ENCODE measurements around the gene STK11IP.

Gene STK11IP

DNA sequence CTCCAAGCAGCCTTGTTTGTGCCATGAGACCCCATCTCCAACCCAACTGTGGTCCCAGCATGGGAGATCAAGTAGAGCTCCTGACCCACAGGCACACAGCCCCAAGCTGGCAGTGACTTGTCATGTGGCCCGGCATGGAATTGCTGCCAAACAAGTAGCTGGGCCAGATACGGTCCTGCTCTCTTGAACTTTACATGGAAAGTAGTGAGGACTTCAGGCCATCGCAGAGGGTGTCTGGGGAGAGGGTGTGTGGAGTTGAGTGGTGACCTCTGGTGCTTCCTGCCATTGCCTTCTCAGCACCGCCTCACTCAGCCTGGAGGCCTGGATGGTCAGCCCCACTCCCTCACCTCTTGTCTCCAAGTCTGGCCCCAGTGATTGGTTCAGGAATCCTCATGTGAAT, 18.9 kb downstream of the STK11IP start:
- peaks cover 5% of the 10 kb centered on the region for H3K36me3 ChIP-seq
- no peaks in the 10 kb centered on the region for H3K4me1 ChIP-seq
- H3K27me3 ChIP-seq = no peaks in the 10 kb centered on the region
- no peaks in the 10 kb centered on the region for H3K9me3 ChIP-seq
- TF ChIP-seq, protein P1, sequence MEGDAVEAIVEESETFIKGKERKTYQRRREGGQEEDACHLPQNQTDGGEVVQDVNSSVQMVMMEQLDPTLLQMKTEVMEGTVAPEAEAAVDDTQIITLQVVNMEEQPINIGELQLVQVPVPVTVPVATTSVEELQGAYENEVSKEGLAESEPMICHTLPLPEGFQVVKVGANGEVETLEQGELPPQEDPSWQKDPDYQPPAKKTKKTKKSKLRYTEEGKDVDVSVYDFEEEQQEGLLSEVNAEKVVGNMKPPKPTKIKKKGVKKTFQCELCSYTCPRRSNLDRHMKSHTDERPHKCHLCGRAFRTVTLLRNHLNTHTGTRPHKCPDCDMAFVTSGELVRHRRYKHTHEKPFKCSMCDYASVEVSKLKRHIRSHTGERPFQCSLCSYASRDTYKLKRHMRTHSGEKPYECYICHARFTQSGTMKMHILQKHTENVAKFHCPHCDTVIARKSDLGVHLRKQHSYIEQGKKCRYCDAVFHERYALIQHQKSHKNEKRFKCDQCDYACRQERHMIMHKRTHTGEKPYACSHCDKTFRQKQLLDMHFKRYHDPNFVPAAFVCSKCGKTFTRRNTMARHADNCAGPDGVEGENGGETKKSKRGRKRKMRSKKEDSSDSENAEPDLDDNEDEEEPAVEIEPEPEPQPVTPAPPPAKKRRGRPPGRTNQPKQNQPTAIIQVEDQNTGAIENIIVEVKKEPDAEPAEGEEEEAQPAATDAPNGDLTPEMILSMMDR (IDR thresholded peaks at IDR 0.05; ENCODE audit: low read depth, low read length) = no peak
- DNase-seq = no peak
- H3K4me3 ChIP-seq (ENCODE audit: low read depth, low read length) = no peak overlapping the region

DNA sequence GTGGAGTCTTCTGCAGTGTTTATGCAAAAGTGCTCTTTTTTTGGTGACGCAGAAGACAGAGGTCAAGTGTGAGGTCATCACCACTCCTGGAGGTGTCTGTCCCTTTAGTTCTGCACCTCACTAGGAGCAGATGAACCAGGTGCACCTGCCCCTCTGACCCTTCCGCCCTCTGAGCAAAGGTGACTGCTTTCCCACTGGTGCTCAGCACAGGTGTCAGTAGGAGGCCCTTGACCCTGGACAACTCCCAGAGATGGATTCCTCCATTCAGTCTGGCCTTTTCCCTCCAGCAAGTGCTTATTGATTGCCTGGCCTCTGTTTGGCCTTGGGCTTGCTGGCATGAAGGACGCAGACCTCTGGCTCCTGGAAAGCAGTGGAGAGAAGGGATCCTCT, 21.1 kb downstream of the STK11IP start:
- DNase-seq = no peak

GRCh38 chr2:219619235-219619634, 21.6 kb downstream of the STK11IP start:
- Histone ChIP-seq H3K4me1 (no peaks in the 10 kb centered on the region), H3K4me3 (ENCODE audit: low read depth, low read length) (no peak overlapping the region), H3K36me3 (peaks cover 5% of the 10 kb centered on the region), H3K9me3 (no peaks in the 10 kb centered on the region), H3K27me3 (no peaks in the 10 kb centered on the region)
- TF ChIP-seq, protein P1 (IDR thresholded peaks at IDR 0.05; ENCODE audit: low read depth, low read length) = peak; percentile 33
- no peak for DNase-seq

More for the DNA sequence above, 21.1 kb downstream of the STK11IP start:
- Histone ChIP-seq H3K4me1 (no peaks in the 10 kb centered on the region), H3K36me3 (peaks cover 5% of the 10 kb centered on the region), H3K27me3 (no peaks in the 10 kb centered on the region), H3K9me3 (no peaks in the 10 kb centered on the region), H3K4me3 (ENCODE audit: low read depth, low read length) (no peak overlapping the region)
- TF ChIP-seq, protein P1 (IDR thresholded peaks at IDR 0.05; ENCODE audit: low read depth, low read length) = no peak

DNA sequence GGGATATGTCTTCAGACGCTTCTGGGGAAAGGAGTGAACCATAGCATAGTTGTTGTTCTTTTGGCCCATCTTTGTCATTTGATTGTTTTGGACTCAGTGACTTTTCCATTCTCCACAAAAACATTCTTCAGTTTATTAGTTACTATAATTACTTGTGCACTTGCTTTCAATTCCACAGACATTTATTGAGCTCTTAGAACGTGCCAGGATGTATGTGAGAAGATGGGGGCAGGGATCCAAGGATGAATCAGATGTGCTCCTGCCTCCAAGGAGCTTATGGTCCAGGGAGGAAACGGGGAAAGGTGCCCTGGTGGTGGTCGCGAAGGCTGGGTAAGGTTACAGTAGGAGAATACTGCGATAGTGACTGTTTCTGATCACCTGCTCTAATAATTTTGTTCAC, 22.9 kb downstream of the STK11IP start:
- H3K9me3 ChIP-seq = no peaks in the 10 kb centered on the region
- TF ChIP-seq, protein P1 (IDR thresholded peaks at IDR 0.05; ENCODE audit: low read depth, low read length) = no peak
- no peak overlapping the region for H3K4me3 ChIP-seq (ENCODE audit: low read depth, low read length)
- DNase-seq = no peak
- H3K27me3 ChIP-seq = no peaks in the 10 kb centered on the region
- H3K4me1 ChIP-seq = no peaks in the 10 kb centered on the region
- peaks cover 5% of the 10 kb centered on the region for H3K36me3 ChIP-seq

DNA sequence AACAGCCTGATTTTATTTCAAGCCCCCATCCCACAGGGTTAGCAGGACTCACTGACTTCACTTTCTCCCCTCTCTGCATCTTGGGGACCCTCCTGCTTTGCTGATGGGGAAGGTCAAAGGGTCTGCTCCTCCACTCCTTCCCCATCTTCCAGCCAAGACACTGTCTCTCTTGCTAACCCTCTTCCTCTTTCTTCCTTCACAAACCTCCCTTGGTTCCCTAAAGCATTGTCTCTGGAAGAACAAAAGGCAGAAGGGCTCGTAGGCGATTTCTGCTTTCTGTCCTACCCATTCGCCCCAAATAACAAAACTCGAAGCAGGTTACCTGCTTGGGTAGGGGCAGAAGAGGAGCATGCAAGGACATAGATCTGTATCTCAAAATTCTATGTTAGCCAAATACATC, 24.3 kb downstream of the STK11IP start:
- TF ChIP-seq, protein P1 (IDR thresholded peaks at IDR 0.05; ENCODE audit: low read depth, low read length) = no peak
- H3K36me3 ChIP-seq = no peaks in the 10 kb centered on the region
- no peaks in the 10 kb centered on the region for H3K4me1 ChIP-seq
- no peaks in the 10 kb centered on the region for H3K9me3 ChIP-seq
- H3K4me3 ChIP-seq (ENCODE audit: low read depth, low read length) = no peak overlapping the region
- no peak for DNase-seq
- H3K27me3 ChIP-seq = no peaks in the 10 kb centered on the region

DNA sequence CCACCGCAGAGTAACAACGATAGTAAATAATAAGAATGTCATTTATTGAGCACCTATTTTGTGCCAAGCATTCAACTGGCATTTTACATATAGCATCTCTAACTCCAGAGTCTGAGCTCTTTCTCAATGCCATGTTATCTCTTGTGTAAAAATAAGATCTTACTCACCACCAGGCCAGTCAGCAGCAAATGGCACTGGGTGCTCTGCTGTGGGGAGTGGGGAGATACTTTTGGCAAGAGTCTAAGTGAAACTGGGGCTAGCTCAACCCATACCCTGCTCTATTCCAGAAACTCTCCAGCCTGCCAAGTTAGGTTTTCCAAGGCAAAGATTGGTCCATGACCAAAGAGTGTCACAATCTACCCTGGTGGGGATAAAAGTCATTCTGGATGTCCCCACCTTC, 24.8 kb downstream of the STK11IP start:
- H3K4me3 ChIP-seq (ENCODE audit: low read depth, low read length) = no peak overlapping the region
- H3K9me3 ChIP-seq = no peaks in the 10 kb centered on the region
- TF ChIP-seq, protein P1 (IDR thresholded peaks at IDR 0.05; ENCODE audit: low read depth, low read length) = no peak
- no peaks in the 10 kb centered on the region for H3K4me1 ChIP-seq
- no peaks in the 10 kb centered on the region for H3K36me3 ChIP-seq
- DNase-seq = no peak
- no peaks in the 10 kb centered on the region for H3K27me3 ChIP-seq

All from BE2C (cell line).